ENCODE measurements around the gene UNG. TPM values are rescaled to one million over a fixed set of nuclear protein-coding genes. Genes with fewer than 3 reads are reported as not detected.

UNG gene
- total and polyA plus RNA-seq, 9 donors, result 13.5 to 34.2 (median 21.5) TPM

DNA sequence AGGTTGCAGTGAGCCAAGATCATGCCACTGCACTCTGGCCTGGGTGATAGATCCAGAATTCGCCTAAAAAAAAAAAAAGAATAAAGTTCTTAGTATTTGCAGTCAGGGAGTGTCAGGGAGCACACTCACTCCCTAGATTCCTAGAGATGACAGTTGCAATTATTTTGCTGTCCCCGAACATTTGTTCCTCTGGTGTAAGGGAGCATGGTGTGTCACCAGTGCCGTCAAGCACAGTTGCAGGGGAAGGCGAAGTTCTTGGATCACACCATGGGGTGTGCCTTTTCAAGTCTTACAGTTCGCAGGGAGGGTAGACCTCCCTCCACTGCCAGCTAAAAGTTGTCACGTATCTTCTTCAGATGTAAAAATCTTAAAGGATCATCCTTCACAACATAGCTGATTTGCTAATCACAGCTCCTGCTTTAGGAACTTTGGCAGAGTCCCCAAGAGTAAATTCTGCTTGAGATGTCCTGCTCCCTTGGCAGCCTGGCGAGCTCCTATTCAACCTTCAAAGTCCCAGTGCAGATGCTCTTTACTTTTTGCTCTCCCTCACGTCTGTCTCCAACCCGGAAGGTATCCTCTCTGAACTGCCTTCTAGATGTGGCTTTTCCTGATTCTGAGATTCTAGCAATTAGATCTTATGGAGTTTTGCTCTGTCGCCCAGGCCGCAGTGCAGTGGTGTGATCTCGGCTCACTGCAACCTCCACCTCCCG is 30.3 kb downstream of the UNG start:
- WGBS, 3 donors, result 93 to 95% (median 94%) methylated on average over 13 of the region's 13 CpGs
- intact Hi-C loops (cut with DNase I), result no loop called here
- no peak for DNase-seq
- H3K36me3 ChIP-seq, result no peaks in the 10 kb centered on the region
- H3K27ac ChIP-seq, result no peak overlapping the region
- H3K27me3 ChIP-seq, result no peaks in the 10 kb centered on the region
- no peak overlapping the region for H3K4me3 ChIP-seq
- no peaks in the 10 kb centered on the region for H3K9me3 ChIP-seq
- peaks cover 2% of the 10 kb centered on the region for H3K4me1 ChIP-seq (ENCODE audit: insufficient read depth)
- no peak for TF ChIP-seq POLR2A (IDR thresholded peaks at IDR 0.05)
- TF ChIP-seq EP300 (IDR thresholded peaks at IDR 0.05), result no peak
- TF ChIP-seq, protein P1, sequence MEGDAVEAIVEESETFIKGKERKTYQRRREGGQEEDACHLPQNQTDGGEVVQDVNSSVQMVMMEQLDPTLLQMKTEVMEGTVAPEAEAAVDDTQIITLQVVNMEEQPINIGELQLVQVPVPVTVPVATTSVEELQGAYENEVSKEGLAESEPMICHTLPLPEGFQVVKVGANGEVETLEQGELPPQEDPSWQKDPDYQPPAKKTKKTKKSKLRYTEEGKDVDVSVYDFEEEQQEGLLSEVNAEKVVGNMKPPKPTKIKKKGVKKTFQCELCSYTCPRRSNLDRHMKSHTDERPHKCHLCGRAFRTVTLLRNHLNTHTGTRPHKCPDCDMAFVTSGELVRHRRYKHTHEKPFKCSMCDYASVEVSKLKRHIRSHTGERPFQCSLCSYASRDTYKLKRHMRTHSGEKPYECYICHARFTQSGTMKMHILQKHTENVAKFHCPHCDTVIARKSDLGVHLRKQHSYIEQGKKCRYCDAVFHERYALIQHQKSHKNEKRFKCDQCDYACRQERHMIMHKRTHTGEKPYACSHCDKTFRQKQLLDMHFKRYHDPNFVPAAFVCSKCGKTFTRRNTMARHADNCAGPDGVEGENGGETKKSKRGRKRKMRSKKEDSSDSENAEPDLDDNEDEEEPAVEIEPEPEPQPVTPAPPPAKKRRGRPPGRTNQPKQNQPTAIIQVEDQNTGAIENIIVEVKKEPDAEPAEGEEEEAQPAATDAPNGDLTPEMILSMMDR (IDR thresholded peaks at IDR 0.05), result no peak

DNA sequence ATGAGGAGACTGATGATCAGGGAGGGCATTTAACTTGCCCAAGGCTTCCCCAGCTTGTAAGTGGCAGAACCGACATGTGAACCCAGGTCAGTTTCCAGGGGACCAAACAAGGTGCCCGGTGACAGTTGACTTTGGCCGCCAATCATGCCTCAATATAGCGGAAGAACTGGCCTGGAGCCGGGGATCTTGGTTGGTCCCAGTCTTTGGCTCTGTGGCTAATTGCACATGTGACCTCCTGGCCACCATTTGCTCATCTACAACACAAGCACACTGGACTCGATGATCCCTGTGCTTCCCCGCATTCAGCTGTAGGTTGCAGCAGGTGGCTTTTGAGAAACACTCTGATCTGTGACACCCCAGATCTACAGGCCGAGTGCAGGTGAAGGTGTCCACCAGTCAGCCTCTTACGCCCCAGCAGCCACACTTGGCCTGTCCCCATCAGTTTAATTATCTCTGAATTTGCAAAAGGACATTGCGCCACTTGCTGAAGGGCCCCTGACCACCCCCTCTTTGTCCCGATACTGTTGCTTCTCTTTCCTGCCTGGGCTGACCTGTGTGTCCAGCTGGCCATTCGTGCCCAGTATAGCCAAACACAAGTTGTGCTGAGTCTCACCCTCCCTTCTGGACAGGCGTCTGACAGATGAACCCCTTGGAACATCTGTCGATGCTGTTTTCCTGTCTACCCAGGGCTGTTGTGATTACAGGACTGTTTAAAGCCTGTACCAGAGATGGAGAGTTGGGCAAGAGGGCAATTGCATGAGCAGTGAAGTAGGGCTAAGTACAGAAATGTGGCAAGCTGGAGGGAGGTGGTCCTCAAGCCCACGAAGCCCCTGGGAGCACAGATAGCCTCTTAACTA is 33.1 kb downstream of the UNG start:
- TF ChIP-seq EP300 (IDR thresholded peaks at IDR 0.05), result no peak
- 84 to 88% (median 84%) methylated on average over 15 of the region's 15 CpGs for WGBS, 3 donors
- Histone ChIP-seq H3K4me1 (ENCODE audit: insufficient read depth) (peaks cover 7% of the 10 kb centered on the region), H3K9me3 (no peaks in the 10 kb centered on the region), H3K36me3 (no peaks in the 10 kb centered on the region), H3K27ac (no peak overlapping the region), H3K27me3 (no peaks in the 10 kb centered on the region), H3K4me3 (no peak overlapping the region)
- DNase-seq, result no peak
- intact Hi-C loops (cut with DNase I), result no loop called here

DNA sequence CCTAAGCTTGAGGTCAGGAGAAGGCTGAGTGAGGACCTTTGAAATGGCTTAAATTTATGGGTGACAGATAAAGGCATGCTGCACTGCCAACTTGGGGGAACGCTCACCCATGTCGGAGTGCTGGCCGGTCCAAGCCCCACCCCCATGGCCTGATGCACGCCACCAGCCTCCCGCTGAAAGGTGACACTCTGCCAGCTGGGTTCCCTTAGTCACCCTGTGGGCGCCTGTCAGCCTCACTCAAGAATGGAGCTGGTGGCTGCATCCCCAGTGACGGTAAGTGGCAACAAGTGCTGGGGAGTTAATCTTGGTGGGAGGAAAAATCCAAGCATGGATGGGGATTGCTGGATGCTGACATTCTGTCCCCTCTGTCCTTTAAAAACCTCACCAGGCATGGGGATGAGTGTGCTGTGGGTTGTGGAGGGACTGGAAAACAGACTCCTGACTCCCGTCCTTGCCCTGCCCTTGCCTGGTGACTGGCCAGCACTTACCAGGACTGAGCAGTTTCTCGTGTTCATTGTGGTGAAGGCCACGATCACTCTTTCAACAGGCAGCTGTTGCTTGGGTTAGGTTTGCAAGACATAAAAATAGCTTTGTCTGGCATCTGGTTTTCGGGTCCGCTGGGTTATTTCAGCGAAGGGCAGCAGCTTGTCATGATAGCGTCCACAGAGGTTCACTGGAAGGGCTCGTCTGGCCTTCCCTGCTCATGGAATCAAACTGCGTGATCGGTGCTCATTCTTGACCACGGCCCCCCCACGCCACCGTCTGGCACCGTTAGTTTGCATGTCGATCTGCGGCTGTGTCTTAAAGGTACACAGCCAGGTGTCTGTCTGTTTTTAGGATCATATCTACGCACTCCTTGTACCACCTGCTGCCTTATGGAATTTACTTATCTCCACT is 34.0 kb downstream of the UNG start:
- no peak for DNase-seq
- peak overlapping the region in 1 of 2 donors; percentile 26 for H3K27ac ChIP-seq
- H3K36me3 ChIP-seq, result no peaks in the 10 kb centered on the region
- WGBS, 3 donors, result 39 to 69% (median 43%) methylated on average over 24 of the region's 24 CpGs
- TF ChIP-seq POLR2A (IDR thresholded peaks at IDR 0.05) (no peak), EP300 (IDR thresholded peaks at IDR 0.05) (no peak)
- TF ChIP-seq, protein P1 (IDR thresholded peaks at IDR 0.05), result no peak
- no peak overlapping the region for H3K4me3 ChIP-seq
- H3K9me3 ChIP-seq, result no peaks in the 10 kb centered on the region
- intact Hi-C loops (cut with DNase I), result no loop called here
- H3K27me3 ChIP-seq, result no peaks in the 10 kb centered on the region
- peaks cover 7% of the 10 kb centered on the region for H3K4me1 ChIP-seq (ENCODE audit: insufficient read depth)

DNA sequence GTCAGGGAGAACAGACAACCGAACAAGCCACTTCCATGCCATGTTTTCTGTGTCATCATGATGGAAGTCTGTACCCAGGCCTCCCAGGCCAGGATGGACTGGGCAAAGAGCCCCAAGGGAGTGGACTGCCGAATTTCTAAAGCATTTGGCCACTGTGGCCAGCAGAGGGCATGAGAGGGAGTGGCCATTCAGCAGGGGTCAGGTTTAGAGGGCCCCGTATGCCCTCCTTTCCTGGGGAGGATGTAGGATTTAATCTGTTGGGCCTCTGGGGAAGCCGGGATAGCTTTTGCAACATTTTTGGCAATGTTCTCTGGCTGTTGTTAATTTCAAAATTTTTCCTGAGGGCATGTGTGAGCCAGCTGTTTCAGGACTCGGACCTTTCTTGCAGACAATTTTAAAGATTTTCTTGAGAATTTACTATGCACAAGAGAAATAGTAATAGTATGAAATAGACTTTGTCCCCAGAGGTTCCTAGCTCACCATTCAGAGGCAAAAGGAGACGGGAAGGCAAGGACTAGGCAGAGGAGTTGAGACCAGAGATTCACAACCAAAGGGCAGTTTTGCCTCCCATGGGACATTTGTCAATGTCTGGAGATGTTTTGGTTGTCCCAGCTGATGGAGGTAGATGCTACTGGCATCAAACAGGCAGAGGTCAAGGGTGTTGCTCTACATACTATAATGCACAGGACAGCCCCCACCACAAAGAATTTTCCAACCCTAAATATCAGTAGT is 37.0 kb downstream of the UNG start:
- DNase-seq, result peak in 2 of 5 donors; percentile 42 to 51
- H3K4me1 ChIP-seq (ENCODE audit: insufficient read depth), result peaks cover 7% of the 10 kb centered on the region
- no peaks in the 10 kb centered on the region for H3K27me3 ChIP-seq
- intact Hi-C loops (cut with DNase I), result no loop called here
- H3K36me3 ChIP-seq, result no peaks in the 10 kb centered on the region
- H3K27ac ChIP-seq, result no peak overlapping the region
- H3K9me3 ChIP-seq, result no peaks in the 10 kb centered on the region
- 33 to 35% (median 34%) methylated on average over 6 of the region's 6 CpGs for WGBS, 3 donors
- H3K4me3 ChIP-seq, result no peak overlapping the region
- TF ChIP-seq POLR2A (IDR thresholded peaks at IDR 0.05), result no peak
- TF ChIP-seq, protein P1 (IDR thresholded peaks at IDR 0.05), result no peak
- no peak for TF ChIP-seq EP300 (IDR thresholded peaks at IDR 0.05)

All from ovary (tissue), 9 donors.